HepG2 (cell line): Measurements from ENCODE around the gene DDC. TPM values are rescaled to one million over a fixed set of nuclear protein-coding genes. Genes with fewer than 3 reads are reported as not detected.
A peak's percentile ranks its signal among the peaks of the same experiment; 100 is the strongest.

Source experiments
- ARNT2 ChIP-seq: sonication (generic); formaldehyde crosslinking; IDR thresholded peaks from 2 replicates; pipeline ENCODE4 v1.8.0; 2022; ENCODE audit warnings: mild to moderate bottlenecking, low read depth, missing genetic modification reagents, moderate library complexity
- BORCS8-MEF2B ChIP-seq: sonication (generic); formaldehyde crosslinking; IDR thresholded peaks from 2 replicates; pipeline ENCODE4 v1.8.0; 2022; ENCODE audit warnings: mild to moderate bottlenecking, missing genetic modification reagents
- CHD2 ChIP-seq: IDR thresholded peaks from 2 replicates; pipeline ENCODE4 v1.6.1; 2011; ENCODE audit warnings: low read depth, low read length, improper control_type of control experiment
- HMG20B ChIP-seq: conservative IDR thresholded peaks from 2 replicates; pipeline ENCODE4 v1.6.1; 2016; ENCODE audit warnings: missing genetic modification reagents, missing compliant biosample characterization
- HNF1B ChIP-seq: sonication (generic); formaldehyde crosslinking; IDR thresholded peaks from 2 replicates; pipeline ENCODE4 v1.5.1; 2020; ENCODE audit warnings: mild to moderate bottlenecking, moderate library complexity, missing genetic modification reagents
- KLF15 ChIP-seq: sonication (generic); formaldehyde crosslinking; IDR thresholded peaks from 2 replicates; pipeline ENCODE4 v1.8.1; 2023; ENCODE audit warnings: borderline replicate concordance, mild to moderate bottlenecking, inconsistent platforms, missing genetic modification reagents, mixed read lengths
- NFKBIZ ChIP-seq: IDR thresholded peaks from 2 replicates; pipeline ENCODE4 v1.6.1; 2018; ENCODE audit warnings: missing genetic modification reagents, missing compliant biosample characterization
- NR2F6 ChIP-seq, 2 experiments: IDR thresholded peaks; 2 replicates each; pipeline ENCODE4 v1.6.1; 2016; ENCODE audit warnings: antibody characterized with exemption in 1 of 2, mild to moderate bottlenecking in 1 of 2
- PAWR ChIP-seq: sonication (generic); formaldehyde crosslinking; IDR thresholded peaks from 2 replicates; pipeline ENCODE4 v1.4.0; 2020; ENCODE audit warnings: missing genetic modification reagents, mild to moderate bottlenecking, borderline replicate concordance
- PHF20 ChIP-seq: sonication (generic); formaldehyde crosslinking; IDR thresholded peaks from 2 replicates; pipeline ENCODE4 v1.5.0; 2020; ENCODE audit warnings: mild to moderate bottlenecking, missing genetic modification reagents
- PHF8 ChIP-seq: sonication (generic); formaldehyde crosslinking; IDR thresholded peaks from 2 replicates; pipeline ENCODE4 v1.5.0; 2020; ENCODE audit warnings: missing genetic modification reagents
- RFX3 ChIP-seq: IDR thresholded peaks from 2 replicates; pipeline ENCODE4 v1.6.1; 2016; ENCODE audit warnings: missing biosample characterization, missing genetic modification reagents
- RNF2 ChIP-seq: fragments of 450-650 bp; conservative IDR thresholded peaks from 2 replicates; pipeline ENCODE4 v1.6.1; 2016; ENCODE audit warnings: low read depth
- SOX6 ChIP-seq, 2 experiments: fragments of 450-650 bp in 1 of 2; sonication (generic) in 1 of 2; formaldehyde crosslinking in 1 of 2; IDR thresholded peaks; 2 replicates each; pipeline versions ENCODE4 v1.4.0 to v1.6.1; 2017 to 2020; ENCODE audit warnings: antibody characterized with exemption in 1 of 2, mild to moderate bottlenecking in 1 of 2, missing genetic modification reagents in 1 of 2
- SSRP1 ChIP-seq: IDR thresholded peaks from 2 replicates; pipeline ENCODE4 v1.6.1; 2016; ENCODE audit warnings: control low read depth
- TARDBP ChIP-seq: sonication (generic); formaldehyde crosslinking; IDR thresholded peaks from 2 replicates; pipeline ENCODE4 v1.8.0; 2022; ENCODE audit warnings: mild to moderate bottlenecking, missing genetic modification reagents
- TBX3 ChIP-seq: fragments of 450-650 bp; IDR thresholded peaks from 2 replicates; pipeline ENCODE4 v1.6.1; 2017; ENCODE audit warnings: antibody characterized with exemption, mild to moderate bottlenecking, inconsistent platforms, borderline replicate concordance
- XRCC5 ChIP-seq: fragments of 200-400 bp; formaldehyde crosslinking; optimal IDR thresholded peaks from 2 replicates; pipeline ENCODE3; 2017; ENCODE audit warnings: mild to moderate bottlenecking, low read length
- ZBTB44 ChIP-seq: sonication (generic); formaldehyde crosslinking; IDR thresholded peaks from 2 replicates; pipeline ENCODE4 v1.4.0; 2020; ENCODE audit warnings: missing genetic modification reagents
- ZNF101 ChIP-seq: sonication (generic); formaldehyde crosslinking; IDR thresholded peaks from 2 replicates; pipeline ENCODE4 v1.4.0; 2020; ENCODE audit warnings: mild to moderate bottlenecking, low read depth, missing genetic modification reagents, borderline replicate concordance
- ZNF3 ChIP-seq: IDR thresholded peaks from 2 replicates; pipeline ENCODE4 v1.7.0; 2017; ENCODE audit warnings: inconsistent platforms
- ZNF383 ChIP-seq: sonication (generic); formaldehyde crosslinking; IDR thresholded peaks from 2 replicates; pipeline ENCODE4 v1.4.0; 2020; ENCODE audit warnings: missing genetic modification reagents, mild to moderate bottlenecking, borderline replicate concordance
- ZNF510 ChIP-seq: sonication (generic); formaldehyde crosslinking; IDR thresholded peaks from 2 replicates; pipeline ENCODE4 v1.4.0; 2020; ENCODE audit warnings: low read depth, mild to moderate bottlenecking, missing genetic modification reagents
- ZNF543 ChIP-seq: sonication (generic); formaldehyde crosslinking; IDR thresholded peaks from 2 replicates; pipeline ENCODE4 v1.4.0; 2020; ENCODE audit warnings: mild to moderate bottlenecking, missing genetic modification reagents
- ZNF7 ChIP-seq: IDR thresholded peaks from 2 replicates; pipeline ENCODE4 v1.6.1; 2016; ENCODE audit warnings: missing biosample characterization, missing genetic modification reagents
- polyA plus RNA-seq, 8 experiments: library from polyadenylated mRNA; depleted of rRNA in 3 of 8; stranded (reverse) in 7 of 8; unstranded in 1 of 8; fragments of >200 nt; fragmentation: Illumina TruSeq in 4 of 8; extraction: Trizol in 4 of 8; gene quantifications; 2 replicates each; pipeline versions ENCODE4 v1.2.1 to v1.2.3, GENCODE V29; 2011 to 2016; ENCODE audit warnings: low read depth in 4 of 8, missing spikeins in 1 of 8, mixed read lengths in 1 of 8; ENCODE audit not compliant: insufficient read depth in 1 of 8
- total RNA-seq, 5 experiments: library from RNA; depleted of rRNA; stranded (reverse); fragments of >200 nt; fragmentation: Illumina TruSeq; extraction: Trizol; gene quantifications; 2 replicates each; pipeline ENCODE4 v1.2.3, GENCODE V29; 2016; ENCODE audit warnings: low read depth in 1 of 5

DDC gene
- total and polyA plus RNA-seq, 2 of the 13 experiments (the other 11 are each of a cell fraction or from before 2014, with no cell fraction given), result 11.7 to 93.3 TPM

- no peak for TF ChIP-seq ZNF101 (CRISPR knock-in tag)
- peak; percentile 20 for TF ChIP-seq XRCC5
- TF ChIP-seq NR2F6 (IDR thresholded peaks at IDR 0.05), result no peak
- TF ChIP-seq NR2F6 (CRISPR knock-in tag; IDR thresholded peaks at IDR 0.05), result 0 out of 2 replicates have a peak, but pooled peaks have one; percentile 38
- TF ChIP-seq KLF15 (CRISPR knock-in tag), result 0 out of 2 replicates have a peak, but pooled peaks have one; percentile 50
- no peak for TF ChIP-seq ZNF510 (CRISPR knock-in tag)
- no peak for TF ChIP-seq SSRP1 (CRISPR knock-in tag)
- no peak for TF ChIP-seq TBX3
- TF ChIP-seq ZNF3 (CRISPR knock-in tag), result no peak
- no peak for TF ChIP-seq ZNF383 (CRISPR knock-in tag)
- peak; percentile 89; the same call in 1 of the 2 replicates for TF ChIP-seq ZNF543
- 0 out of 2 replicates have a peak, but pooled peaks have one; percentile 52 for TF ChIP-seq NFKBIZ (CRISPR knock-in tag)
- peak; percentile 97 for TF ChIP-seq BORCS8-MEF2B (CRISPR knock-in tag)
- peak; percentile 91 for TF ChIP-seq PHF20 (CRISPR knock-in tag)
- no peak for TF ChIP-seq HMG20B
- peak; percentile 76; the same call in 1 of the 2 replicates for TF ChIP-seq ARNT2 (CRISPR knock-in tag)
- no peak for TF ChIP-seq RFX3 (CRISPR knock-in tag)
- no peak for TF ChIP-seq PAWR (CRISPR knock-in tag)
- TF ChIP-seq CHD2, result no peak
- no peak; the same call in 1 of the 2 replicates for TF ChIP-seq RNF2
- no peak for TF ChIP-seq ZBTB44 (CRISPR knock-in tag)
- no peak for TF ChIP-seq SOX6 (IDR thresholded peaks at IDR 0.05)
- peak; percentile 35 for TF ChIP-seq SOX6 (CRISPR knock-in tag; IDR thresholded peaks at IDR 0.05)
- peak; percentile 50; the same call in 1 of the 2 replicates for TF ChIP-seq TARDBP (CRISPR knock-in tag)
- TF ChIP-seq HNF1B (CRISPR knock-in tag), result no peak
- peak; percentile 83 for TF ChIP-seq PHF8
- no peak; the same call in 1 of the 2 replicates for TF ChIP-seq ZNF7
Measured at GRCh38 chr7:50449881-50450589, 115.2 kb downstream of the DDC start, which contains the start of gene FIGNL1 (continued).
